ENCODE measurements around the gene RBM28.

RBM28 gene

GRCh38 chr7:128321044-128321422 lies 22.7 kb downstream of the RBM28 start:
- CTCF ChIA-PET, result interaction anchor here (0.8 to 2.1 kb wide), 6 partner anchors 10 to 767 kb away, joined by 3 to 7 read pairs (median 4); no protein-coding TSS in a partner anchor
- Histone ChIP-seq H3K4me3 (ENCODE audit: low read depth, low read length) (no peak overlapping the region), H3K4me1 (ENCODE audit: control insufficient read depth, insufficient read depth, low read length) (no peaks in the 10 kb centered on the region), H3K27ac (ENCODE audit: extremely low read depth, low read depth, low read length) (no peak overlapping the region), H3K36me3 (ENCODE audit: control insufficient read depth in 2 of 2, insufficient read depth in 1 of 2, low read length in 2 of 2) (peaks cover 53 to 87% of the 10 kb centered on the region in 2 experiments), H3K9me3 (ENCODE audit: control insufficient read depth, insufficient read depth, low read depth, low read length) (no peaks in the 10 kb centered on the region)
- TF ChIP-seq ZFHX2 (tag by site-specific recombination; conservative IDR thresholded peaks at IDR 0.05) (no peak), AEBP2 (tag by site-specific recombination; IDR thresholded peaks at IDR 0.05; ENCODE audit: borderline replicate concordance) (no peak), ZNF555 (tag by site-specific recombination; conservative IDR thresholded peaks at IDR 0.05) (no peak), KLF7 (tag by site-specific recombination; IDR thresholded peaks at IDR 0.05; ENCODE audit: borderline replicate concordance) (no peak), ZBTB20 (tag by site-specific recombination; IDR thresholded peaks at IDR 0.05) (no peak), ZNF354C (tag by site-specific recombination; IDR thresholded peaks at IDR 0.05; ENCODE audit: borderline replicate concordance, low read depth) (no peak), KLF10 (tag by site-specific recombination; IDR thresholded peaks at IDR 0.05) (no peak), ZNF549 (tag by site-specific recombination; IDR thresholded peaks at IDR 0.05) (no peak), HIC1 (tag by site-specific recombination; IDR thresholded peaks at IDR 0.05) (no peak), ZNF146 (tag by site-specific recombination; IDR thresholded peaks at IDR 0.05) (no peak), ZSCAN18 (tag by site-specific recombination; IDR thresholded peaks at IDR 0.05) (no peak), ZNF23 (tag by site-specific recombination; IDR thresholded peaks at IDR 0.05; ENCODE audit: borderline replicate concordance) (no peak), ZNF843 (tag by site-specific recombination; IDR thresholded peaks at IDR 0.05) (no peak), ZNF140 (tag by site-specific recombination; IDR thresholded peaks at IDR 0.05) (no peak), ZNF670 (tag by site-specific recombination; IDR thresholded peaks at IDR 0.05; ENCODE audit: low read depth) (no peak), ZNF747 (tag by site-specific recombination; IDR thresholded peaks at IDR 0.05) (no peak)
- POLR2A ChIA-PET, result no interaction called here

GRCh38 chr7:128318691-128319090 lies 25.0 kb downstream of the RBM28 start:
- Histone ChIP-seq H3K4me1 (ENCODE audit: control insufficient read depth, insufficient read depth, low read length) (no peaks in the 10 kb centered on the region), H3K4me3 (ENCODE audit: low read depth, low read length) (no peak overlapping the region), H3K9me3 (ENCODE audit: control insufficient read depth, insufficient read depth, low read depth, low read length) (no peaks in the 10 kb centered on the region), H3K27ac (ENCODE audit: extremely low read depth, low read depth, low read length) (no peak overlapping the region), H3K36me3 (ENCODE audit: control insufficient read depth in 2 of 2, insufficient read depth in 1 of 2, low read length in 2 of 2) (peaks cover 56 to 86% of the 10 kb centered on the region in 2 experiments)
- ChIA-PET CTCF (interaction anchor here (0.6 to 0.7 kb wide), 2 partner anchors 64 to 108 kb away, joined by 3 to 4 read pairs; no protein-coding TSS in a partner anchor), POLR2A (no interaction called here)
- no peak for TF ChIP-seq ZNF184 (tag by site-specific recombination; IDR thresholded peaks at IDR 0.05)
- no peak for TF ChIP-seq ZNF324 (tag by site-specific recombination; IDR thresholded peaks at IDR 0.05)
- no peak for TF ChIP-seq ZNF223 (tag by site-specific recombination; IDR thresholded peaks at IDR 0.05)
- TF ChIP-seq ZNF121 (tag by site-specific recombination; IDR thresholded peaks at IDR 0.05), result no peak
- no peak for TF ChIP-seq ZNF837 (tag by site-specific recombination; IDR thresholded peaks at IDR 0.05)
- no peak for TF ChIP-seq ZNF513 (tag by site-specific recombination; IDR thresholded peaks at IDR 0.05)
- TF ChIP-seq ZNF677 (tag by site-specific recombination; IDR thresholded peaks at IDR 0.05), result no peak
- TF ChIP-seq ZNF114 (tag by site-specific recombination; IDR thresholded peaks at IDR 0.05), result no peak
- no peak for TF ChIP-seq ZNF16 (tag by site-specific recombination; IDR thresholded peaks at IDR 0.05; ENCODE audit: low read depth)
- TF ChIP-seq ZNF366 (tag by site-specific recombination; conservative IDR thresholded peaks at IDR 0.05), result no peak
- no peak for TF ChIP-seq ZNF10 (tag by site-specific recombination; IDR thresholded peaks at IDR 0.05)
- no peak for TF ChIP-seq SETDB1 (IDR thresholded peaks at IDR 0.05; ENCODE audit: insufficient read length, low read length)
- no peak for TF ChIP-seq ZNF24 (tag by site-specific recombination; IDR thresholded peaks at IDR 0.05)

All from HEK293 (cell line).